RWPE2 (cell line): Measurements from ENCODE around the gene PROC.

ENCODE experiments used
- ATAC-seq: fragments of 200-7000 bp; cut with Tn5 transposase; 3 replicates; pipeline ENCODE4 v1.9.1; 2021; ENCODE audit warnings: low read depth
- DNase-seq: peaks from one replicate; pipeline ENCODE4 v3.0.0-alpha.2; 2020; ENCODE audit warnings: low spot score
- H3K27ac ChIP-seq: fragments of 450-650 bp; 2 replicates; pipeline ENCODE4 v1.5.1; 2017; ENCODE audit warnings: mild to moderate bottlenecking; ENCODE audit not compliant: poor library complexity, severe bottlenecking
- H3K27me3 ChIP-seq: fragments of 250-450 bp; sonication (Bioruptor Pico); 2 replicates; pipeline ENCODE4 v1.5.1; 2021; ENCODE audit warnings: mild to moderate bottlenecking, moderate library complexity; ENCODE audit not compliant: insufficient read depth, poor library complexity, severe bottlenecking
- H3K36me3 ChIP-seq: fragments of 250-450 bp; sonication (Bioruptor Pico); 2 replicates; pipeline ENCODE4 v1.5.1; 2020; ENCODE audit warnings: low read depth, mild to moderate bottlenecking, moderate library complexity
- H3K4me1 ChIP-seq: fragments of 250-450 bp; sonication (Bioruptor Pico); 2 replicates; pipeline ENCODE4 v1.5.1; 2021; ENCODE audit warnings: mild to moderate bottlenecking, moderate library complexity; ENCODE audit not compliant: insufficient read depth, poor library complexity, severe bottlenecking
- H3K4me3 ChIP-seq: fragments of 250-450 bp; sonication (Bioruptor Pico); 2 replicates; pipeline ENCODE4 v1.5.1; 2021; ENCODE audit warnings: mild to moderate bottlenecking, moderate library complexity; ENCODE audit not compliant: severe bottlenecking
- H3K9me3 ChIP-seq: fragments of 250-450 bp; sonication (Bioruptor Pico); 2 replicates; pipeline ENCODE4 v1.5.1; 2021; ENCODE audit warnings: mild to moderate bottlenecking, moderate library complexity; ENCODE audit not compliant: severe bottlenecking
- CTCF ChIP-seq: fragments of 450-650 bp; IDR thresholded peaks from one replicate; pipeline ENCODE4 v1.5.1; 2017; ENCODE audit warnings: mild to moderate bottlenecking, moderate library complexity; ENCODE audit not compliant: poor library complexity, severe bottlenecking

Gene PROC

GRCh38 chr2:127405255-127405610 lies 13.0 kb upstream of the PROC start:
- Histone ChIP-seq H3K9me3 (no peaks in the 10 kb centered on the region), H3K4me1 (peaks cover 31% of the 10 kb centered on the region), H3K27ac (no peak overlapping the region), H3K4me3 (no peak overlapping the region), H3K36me3 (no peaks in the 10 kb centered on the region), H3K27me3 (no peaks in the 10 kb centered on the region)
- DNase-seq: no peak
- ATAC-seq: no peak
- no peak for TF ChIP-seq CTCF

GRCh38 chr2:127406454-127406853 lies 11.8 kb upstream of the PROC start:
- H3K9me3 ChIP-seq: no peaks in the 10 kb centered on the region
- no peak for TF ChIP-seq CTCF
- H3K4me3 ChIP-seq: no peak overlapping the region
- peaks cover 29% of the 10 kb centered on the region for H3K4me1 ChIP-seq
- H3K27me3 ChIP-seq: no peaks in the 10 kb centered on the region
- ATAC-seq: no peak
- peak overlapping the region; percentile 86 for H3K27ac ChIP-seq
- DNase-seq: no peak
- no peaks in the 10 kb centered on the region for H3K36me3 ChIP-seq

GRCh38 chr2:127407091-127407490 lies 11.1 kb upstream of the PROC start:
- no peak for TF ChIP-seq CTCF
- Histone ChIP-seq H3K4me1 (peaks cover 29% of the 10 kb centered on the region), H3K27ac (peak overlapping the region; percentile 86)

GRCh38 chr2:127407661-127408003 lies 10.6 kb upstream of the PROC start:
- TF ChIP-seq CTCF: no peak
- Histone ChIP-seq H3K4me1 (peaks cover 30% of the 10 kb centered on the region), H3K9me3 (no peaks in the 10 kb centered on the region), H3K27ac (peak overlapping the region; percentile 86), H3K27me3 (no peaks in the 10 kb centered on the region), H3K36me3 (no peaks in the 10 kb centered on the region), H3K4me3 (no peak overlapping the region)
- peak; percentile 60 for ATAC-seq
- DNase-seq: no peak

More at GRCh38 chr2:127407091-127407490, 11.1 kb upstream of the PROC start:
- Histone ChIP-seq H3K9me3 (no peaks in the 10 kb centered on the region), H3K4me3 (no peak overlapping the region), H3K27me3 (no peaks in the 10 kb centered on the region), H3K36me3 (no peaks in the 10 kb centered on the region)
- DNase-seq (no peak), ATAC-seq (no peak)

GRCh38 chr2:127408004-127408806 lies 10.0 kb upstream of the PROC start:
- peak overlapping the region; percentile 86 for H3K27ac ChIP-seq
- H3K4me3 ChIP-seq: peak overlapping the region; percentile 34
- no peaks in the 10 kb centered on the region for H3K27me3 ChIP-seq
- peaks cover 30% of the 10 kb centered on the region for H3K4me1 ChIP-seq
- no peaks in the 10 kb centered on the region for H3K36me3 ChIP-seq
- ATAC-seq (peak; percentile 81), DNase-seq (peak; percentile 80)
- no peaks in the 10 kb centered on the region for H3K9me3 ChIP-seq
- TF ChIP-seq CTCF: peak; percentile 7
